ENCODE data around the gene FBXW8.

FBXW8 gene

GRCh38 chr12:117042171-117042842, 131.6 kb downstream of the FBXW8 start:
- H3K4me3 ChIP-seq (ENCODE audit: low read length), result no peak overlapping the region
- TF ChIP-seq CTCF (conservative IDR thresholded peaks at IDR 0.05; ENCODE audit: low read depth, low read length), result no peak
- DNase-seq (ENCODE audit: low read depth), result peak; percentile 29

DNA sequence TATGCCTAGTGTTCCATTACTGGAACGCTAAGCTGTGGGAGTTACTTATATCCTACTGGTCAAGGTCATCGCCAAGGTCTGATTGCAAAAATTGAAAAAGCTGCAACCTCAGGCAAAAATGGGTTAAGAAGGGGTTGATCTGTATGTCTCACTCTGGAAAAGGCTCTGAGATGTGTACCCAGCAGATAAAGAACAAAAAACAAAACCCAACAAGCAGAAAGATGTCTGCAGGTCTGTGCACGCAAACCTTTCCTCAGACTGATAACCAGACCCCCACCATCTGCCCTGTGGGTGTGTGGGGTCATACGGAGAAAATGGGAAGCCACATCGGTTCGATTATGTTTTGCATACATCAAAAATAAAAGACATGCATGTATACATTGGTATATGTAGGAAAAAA, 132.1 kb downstream of the FBXW8 start:
- TF ChIP-seq CTCF (conservative IDR thresholded peaks at IDR 0.05; ENCODE audit: low read depth, low read length), result no peak
- no peak for DNase-seq (ENCODE audit: low read depth)
- H3K4me3 ChIP-seq (ENCODE audit: low read length), result no peak overlapping the region

DNA sequence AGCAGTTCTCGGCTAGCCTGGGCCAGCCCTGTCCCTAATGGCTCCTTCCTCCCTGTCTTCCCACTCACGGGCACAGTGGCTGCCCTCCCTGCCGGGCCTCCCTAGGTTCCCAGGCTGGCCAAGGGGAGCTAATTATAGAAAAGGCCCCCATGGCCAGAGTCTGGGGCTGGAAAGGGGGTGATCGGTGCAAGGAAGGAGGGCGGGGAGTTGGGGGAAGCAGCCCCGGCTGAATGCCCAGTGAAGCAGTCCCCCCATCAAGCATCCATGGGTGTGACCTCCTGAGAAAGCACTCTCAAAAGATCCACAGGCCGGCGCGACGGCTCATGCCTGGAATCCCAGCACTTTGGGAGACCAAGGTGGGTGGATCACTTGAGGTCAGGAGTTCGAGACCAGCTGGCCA, 133.6 kb downstream of the FBXW8 start:
- DNase-seq (ENCODE audit: low read depth), result no peak
- H3K4me3 ChIP-seq (ENCODE audit: low read length), result no peak overlapping the region
- TF ChIP-seq CTCF (conservative IDR thresholded peaks at IDR 0.05; ENCODE audit: low read depth, low read length), result no peak

GRCh38 chr12:117044790-117045159, 134.0 kb downstream of the FBXW8 start:
- H3K4me3 ChIP-seq (ENCODE audit: low read length), result no peak overlapping the region
- TF ChIP-seq CTCF (conservative IDR thresholded peaks at IDR 0.05; ENCODE audit: low read depth, low read length), result no peak
- DNase-seq (ENCODE audit: low read depth), result no peak

DNA sequence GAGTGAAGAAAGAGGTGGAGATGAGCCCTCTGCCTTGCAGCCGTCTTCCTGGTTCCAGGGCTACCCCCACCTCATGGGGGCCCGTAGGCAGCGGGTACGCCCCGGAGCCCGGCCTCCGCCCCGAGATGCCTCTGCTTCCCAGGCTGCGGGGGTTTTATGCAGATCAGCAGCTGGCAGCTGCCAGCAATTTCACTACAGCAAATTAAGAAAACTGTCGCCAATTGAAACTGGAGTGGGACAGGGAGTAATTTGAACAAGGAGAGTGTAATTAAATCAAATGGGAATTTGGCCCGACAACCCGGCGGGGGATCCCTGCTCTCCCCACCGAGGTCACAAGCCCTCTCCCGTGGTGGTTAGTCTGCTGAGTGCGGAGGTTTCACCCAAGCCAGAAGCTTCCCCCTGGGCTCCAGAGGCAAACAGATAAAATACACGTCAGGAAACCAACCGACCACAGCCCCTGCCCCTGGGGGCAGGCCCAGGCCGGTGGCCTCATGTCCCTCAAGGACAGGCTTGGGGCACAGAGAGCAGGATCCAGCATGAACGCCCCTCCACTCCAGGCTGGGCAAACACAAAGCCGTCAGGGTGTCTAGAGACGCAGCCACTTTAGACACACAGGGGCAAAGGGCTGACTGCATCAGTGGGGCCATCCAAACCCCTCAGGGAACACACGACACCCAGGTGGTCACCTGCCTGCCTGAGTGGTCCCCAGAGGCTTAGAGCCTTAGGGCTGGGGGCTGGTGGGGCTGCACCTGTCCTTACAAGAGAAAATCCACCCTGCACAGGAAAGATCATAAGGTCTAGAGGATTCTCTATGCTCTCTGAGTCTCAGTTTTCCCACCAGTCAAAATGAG, 134.6 kb downstream of the FBXW8 start:
- no peak for TF ChIP-seq CTCF (conservative IDR thresholded peaks at IDR 0.05; ENCODE audit: low read depth, low read length)
- H3K4me3 ChIP-seq (ENCODE audit: low read length), result no peak overlapping the region
- DNase-seq (ENCODE audit: low read depth), result no peak

GRCh38 chr12:117046011-117046369, 135.2 kb downstream of the FBXW8 start:
- no peak for DNase-seq (ENCODE audit: low read depth)
- TF ChIP-seq CTCF (conservative IDR thresholded peaks at IDR 0.05; ENCODE audit: low read depth, low read length), result peak; percentile 25
- no peak overlapping the region for H3K4me3 ChIP-seq (ENCODE audit: low read length)

- no peak for TF ChIP-seq CTCF (conservative IDR thresholded peaks at IDR 0.05; ENCODE audit: low read depth, low read length)
- H3K4me3 ChIP-seq (ENCODE audit: low read length), result no peak overlapping the region
- DNase-seq (ENCODE audit: low read depth), result no peak
These were observed 135.7 kb downstream of the FBXW8 start for GRCh38 chr12:117046425-117046824.
